Stimulated activated CD4-positive, alpha-beta T cell treated with anti-CD3 and anti-CD28 coated beads, TNF-alpha, amount 100 ng/mL, for 24 hours (primary cell): ENCODE data around the gene TBC1D22A.
"Not testable (repeated sequence)": the region's sequence is repeated elsewhere in the genome, so short reads cannot be mapped to it uniquely, and the experiment has no call there.

Experiments
- DNase-seq, 3 experiments: peaks; one replicate each; pipeline ENCODE4 v3.0.0-alpha.2; 2020; ENCODE audit warnings: low read depth in 3 of 3

The TBC1D22A gene

GRCh38 chr22:46773076-46773475 is 10.6 kb downstream of the TBC1D22A start:
- no peak for DNase-seq

GRCh38 chr22:46774253-46774979 is 12.0 kb downstream of the TBC1D22A start:
- DNase-seq: peak in 1 of 3 experiments; percentile 30

DNA sequence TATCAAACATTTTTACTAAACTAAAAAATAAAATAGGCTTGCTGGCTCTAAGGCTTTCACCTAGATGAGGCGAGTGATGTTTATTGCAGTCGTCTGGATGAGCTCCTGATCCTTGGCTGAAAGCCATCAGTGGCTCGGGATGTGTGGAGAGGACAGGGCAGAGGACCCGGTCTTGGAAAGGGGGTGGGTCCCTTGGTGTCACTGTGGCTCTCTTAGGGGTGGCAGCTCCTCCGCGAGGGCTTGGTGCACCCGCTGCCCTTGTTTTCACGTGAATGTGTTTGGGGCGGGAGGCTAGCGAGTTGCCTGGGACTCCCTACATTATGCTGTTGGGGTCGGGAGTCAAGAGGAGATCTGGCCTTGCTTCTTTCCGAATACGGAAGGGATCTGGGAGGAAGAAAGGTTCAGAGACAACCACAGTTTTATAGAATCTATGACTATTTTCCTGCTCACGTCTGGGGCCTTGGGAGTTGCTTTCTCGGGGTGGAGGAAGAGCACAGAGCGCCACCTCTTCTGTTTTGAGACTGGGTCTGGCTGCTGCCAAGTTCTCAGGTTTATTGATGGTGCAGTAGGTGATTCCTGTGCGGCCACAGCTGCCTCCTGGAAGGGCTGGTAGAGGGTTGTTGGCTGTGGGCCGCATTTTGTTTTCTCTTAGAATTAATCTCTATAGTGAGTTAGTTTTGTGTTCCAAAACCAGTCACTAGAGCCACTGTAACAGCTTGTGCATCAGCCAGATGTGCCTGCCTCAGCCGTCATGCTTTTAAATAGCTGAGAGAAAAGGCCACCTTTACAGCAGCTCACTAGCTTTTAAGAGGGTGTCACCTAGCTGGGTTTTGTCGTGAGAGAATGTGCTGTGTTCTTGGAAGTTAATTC is 12.8 kb downstream of the TBC1D22A start:
- DNase-seq: no peak

- no peak for DNase-seq
Observed at GRCh38 chr22:46775850-46776826, 13.7 kb downstream of the TBC1D22A start.

DNA sequence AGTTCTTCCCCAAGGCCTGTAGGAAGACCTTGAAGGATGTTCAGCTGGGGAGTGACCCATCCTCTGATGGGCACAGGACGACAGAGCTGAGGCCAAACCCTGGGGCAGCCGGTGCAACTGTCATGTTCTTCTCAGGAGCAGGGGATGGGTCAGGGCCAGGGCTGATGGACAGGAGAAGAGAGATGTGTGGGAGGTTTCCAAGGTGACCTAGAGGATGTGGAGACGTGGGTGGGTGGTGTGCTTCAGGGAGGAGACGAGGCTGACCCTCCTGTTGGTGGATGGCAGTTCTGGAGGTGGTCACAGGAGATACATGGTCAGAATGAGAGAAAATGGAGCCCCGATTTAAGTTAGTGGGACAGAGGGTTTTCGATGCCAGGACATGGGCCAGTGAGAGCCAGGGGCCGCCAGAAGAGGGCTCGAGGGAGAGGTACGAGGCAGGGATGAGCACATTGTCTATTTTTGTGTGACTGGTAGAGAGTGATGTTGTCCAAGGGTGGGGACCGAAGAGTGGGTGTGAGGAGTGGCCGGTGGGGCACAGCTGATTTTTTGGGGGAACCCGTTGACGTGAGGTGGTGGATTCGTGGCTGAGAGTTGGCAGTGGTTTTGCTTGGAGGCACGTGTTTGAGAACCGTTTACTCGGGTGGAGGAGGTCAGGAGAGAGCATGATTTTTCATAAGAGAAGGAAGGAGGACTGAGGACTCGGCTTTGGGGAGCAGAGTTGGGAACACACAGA is 14.6 kb downstream of the TBC1D22A start:
- DNase-seq: no peak

- DNase-seq: peak in 1 of 3 experiments; percentile 52
Observed at GRCh38 chr22:46777609-46777970, 15.1 kb downstream of the TBC1D22A start.

GRCh38 chr22:46779023-46779422 is 16.6 kb downstream of the TBC1D22A start:
- no peak for DNase-seq

DNA sequence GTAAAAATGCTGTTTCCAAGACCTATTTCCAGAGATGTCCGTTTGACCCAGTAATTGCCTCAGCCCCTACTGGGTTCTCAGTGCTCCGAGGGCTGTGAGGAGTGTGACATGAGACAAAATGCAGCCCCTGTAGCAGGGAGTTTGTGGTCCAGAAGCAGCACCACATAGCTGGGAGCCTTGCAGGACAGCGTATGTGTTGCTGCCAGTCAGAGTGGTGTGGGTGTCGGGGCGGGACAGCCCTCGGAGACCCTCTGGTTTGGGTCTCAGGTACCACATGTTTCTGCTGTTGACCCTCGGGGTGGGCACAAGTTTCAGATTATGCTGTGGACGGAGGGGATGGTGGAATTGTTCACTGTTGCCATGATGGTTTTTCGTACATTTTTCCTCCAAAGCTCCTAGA is 17.2 kb downstream of the TBC1D22A start:
- DNase-seq: no peak

- no peak for DNase-seq
Observed at GRCh38 chr22:46780453-46780852, 18.0 kb downstream of the TBC1D22A start.

- no peak for DNase-seq
Observed at GRCh38 chr22:46781291-46781690, 18.8 kb downstream of the TBC1D22A start.

DNA sequence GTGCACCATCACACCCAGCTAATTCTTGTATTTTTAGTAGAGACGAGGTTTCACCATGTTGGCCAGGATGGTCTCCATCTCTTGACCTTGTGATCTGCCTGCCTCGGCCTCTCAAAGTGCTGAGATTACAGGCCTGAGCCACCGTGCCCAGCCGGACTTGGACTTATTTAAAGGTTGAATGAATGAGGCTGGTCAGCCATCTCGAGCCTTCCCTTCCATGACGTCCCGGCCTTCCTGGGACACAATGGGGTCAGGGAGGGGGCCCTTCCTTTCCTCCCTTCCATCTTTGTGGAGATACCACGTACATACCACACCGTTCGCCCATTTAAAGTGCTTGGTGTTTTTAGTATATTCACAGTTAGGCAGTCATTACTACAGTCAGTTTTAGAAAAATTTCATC is 19.8 kb downstream of the TBC1D22A start:
- DNase-seq: not testable (repeated sequence)

- DNase-seq: no peak
Observed at GRCh38 chr22:46783721-46784120, 21.3 kb downstream of the TBC1D22A start.

DNA sequence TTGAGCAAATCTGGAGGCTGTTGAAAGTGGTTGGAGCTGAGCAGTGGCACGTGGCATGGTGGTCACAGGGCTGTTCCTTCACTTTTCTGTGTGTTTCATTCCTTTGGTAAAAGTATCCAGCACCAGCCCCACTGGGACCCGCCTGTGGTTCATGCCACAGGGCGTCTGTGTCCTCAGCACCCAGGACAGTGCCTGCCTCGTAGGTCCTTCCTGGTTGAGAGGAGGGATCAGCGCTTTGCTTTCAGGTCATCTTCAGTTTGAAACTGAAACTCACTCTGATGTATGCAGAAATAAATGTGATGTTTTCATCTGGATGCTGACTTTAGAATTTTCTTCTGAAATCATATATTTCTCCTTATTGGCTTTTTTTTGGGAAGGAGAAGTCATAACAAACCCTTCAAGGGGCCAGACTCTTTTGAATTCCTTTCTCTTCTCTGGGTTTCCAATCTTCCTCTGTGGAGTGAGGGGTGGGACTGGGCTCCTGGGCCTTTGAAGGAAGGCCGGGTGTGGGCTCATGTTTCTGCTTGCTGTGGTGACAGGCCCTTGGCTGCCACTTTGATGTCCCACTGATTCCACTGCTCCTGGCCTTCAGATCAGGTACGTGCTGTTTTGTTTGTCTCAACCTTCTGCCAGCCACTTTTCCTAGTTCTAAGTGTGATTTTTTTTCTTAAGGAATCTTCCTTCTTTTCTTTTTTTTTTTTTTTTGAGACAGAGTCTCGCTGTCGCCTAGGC is 26.2 kb downstream of the TBC1D22A start:
- DNase-seq: no peak

DNA sequence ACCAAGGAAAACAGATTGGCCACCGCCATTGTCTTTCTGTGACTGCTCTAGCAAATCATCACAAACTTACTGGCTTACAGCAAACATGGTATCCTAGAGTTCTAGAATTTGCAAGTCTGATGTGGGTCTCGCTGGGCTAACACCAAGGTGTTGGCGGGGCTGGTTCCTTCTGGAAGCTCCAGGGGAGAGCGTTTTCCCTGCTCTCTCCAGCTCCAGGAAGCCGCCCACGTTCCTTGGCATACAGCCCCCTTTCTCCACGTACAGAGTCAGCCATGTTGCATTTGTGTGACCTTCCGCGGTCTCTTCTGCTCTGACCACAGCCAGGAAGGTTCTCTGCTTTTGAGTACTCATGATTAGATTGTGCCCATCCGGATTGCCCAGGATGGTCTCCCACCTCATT is 27.5 kb downstream of the TBC1D22A start:
- no peak for DNase-seq

DNA sequence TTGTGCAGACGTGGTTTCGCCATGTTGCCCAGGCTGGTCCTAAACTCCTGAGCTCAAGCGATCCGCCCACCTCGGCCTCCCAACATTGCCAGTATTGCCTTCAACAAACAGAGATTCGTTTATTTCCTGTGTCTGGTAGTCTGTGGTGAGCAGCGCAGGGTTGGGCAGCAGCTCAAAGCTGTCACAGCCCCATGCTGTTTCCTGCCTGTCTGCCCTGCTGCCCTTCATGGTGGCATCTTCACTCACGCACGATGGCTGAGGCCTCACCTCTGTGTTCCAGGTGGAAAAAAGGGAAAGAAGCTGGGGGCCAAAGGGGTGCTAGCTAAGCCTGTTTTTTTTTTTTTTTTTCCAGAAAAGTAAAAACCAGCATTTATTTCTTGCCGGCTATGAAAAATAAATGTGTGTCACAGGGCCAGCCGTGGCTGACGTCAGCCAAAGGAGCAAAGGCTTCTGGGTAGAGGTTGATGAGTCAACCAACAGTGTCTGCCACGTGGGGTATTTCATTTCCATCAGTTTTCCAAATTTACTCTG is 28.8 kb downstream of the TBC1D22A start:
- DNase-seq: peak; percentile 50 to 71 (median 69)

DNA sequence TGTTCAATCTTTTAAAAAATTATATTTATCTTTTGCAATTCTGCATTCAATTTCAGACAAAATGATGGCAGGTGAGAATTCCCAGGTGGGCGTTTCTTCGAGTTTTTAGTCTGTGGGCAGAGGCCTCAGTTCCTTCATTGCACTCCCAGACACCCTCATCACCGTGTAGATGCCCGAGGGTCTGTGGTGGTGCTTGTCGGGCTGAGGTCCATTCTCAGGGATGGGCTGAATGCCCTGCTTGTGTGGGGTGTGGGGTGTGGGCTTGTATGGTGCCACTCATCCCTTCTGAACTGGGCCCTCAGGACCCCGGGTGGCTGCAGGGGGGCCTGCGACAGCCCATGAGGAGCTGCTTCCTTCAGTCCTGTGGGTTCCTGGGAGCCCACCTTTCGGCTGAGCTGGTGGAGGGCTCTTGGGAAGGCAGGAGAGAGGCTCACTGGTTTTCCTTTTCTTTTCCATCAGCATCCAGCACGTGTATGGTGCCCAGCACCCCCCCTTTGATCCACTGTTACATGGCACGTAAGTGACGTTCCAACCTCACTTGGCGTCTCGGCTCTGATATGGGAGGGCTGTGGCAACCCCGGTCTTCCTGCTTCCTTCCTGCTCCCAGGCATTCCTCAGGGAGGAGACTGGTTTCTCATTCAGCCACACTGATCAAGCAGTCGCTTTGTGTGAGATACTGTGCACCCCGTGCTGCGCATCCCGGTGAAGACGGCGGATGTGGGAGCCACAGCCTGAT is 29.8 kb downstream of the TBC1D22A start:
- DNase-seq: no peak

DNA sequence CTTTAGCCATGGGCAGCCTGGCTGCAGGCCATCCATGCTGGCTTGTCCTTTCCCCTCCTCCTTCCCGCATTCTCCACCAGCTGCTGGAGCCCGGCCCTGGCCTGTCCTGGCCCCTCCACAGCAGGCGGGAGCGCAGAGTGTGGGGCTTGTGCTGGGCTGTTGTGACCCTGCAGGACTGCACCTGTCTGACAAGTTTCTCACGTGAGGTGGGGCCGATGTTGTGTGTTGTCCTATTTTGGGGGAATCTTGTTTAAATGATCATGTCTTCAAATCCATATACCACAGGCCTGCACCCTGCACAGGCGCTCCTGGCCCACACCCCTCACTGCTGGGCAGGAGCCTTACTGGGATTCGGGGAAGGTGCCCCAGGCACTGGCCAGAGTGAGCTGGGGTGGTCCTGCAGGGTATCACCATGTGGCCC is 30.4 kb downstream of the TBC1D22A start:
- DNase-seq: no peak

GRCh38 chr22:46793497-46793896 is 31.0 kb downstream of the TBC1D22A start:
- DNase-seq: no peak

- DNase-seq: no peak
Observed at GRCh38 chr22:46794067-46794466, 31.6 kb downstream of the TBC1D22A start.
